Esophagus squamous epithelium (tissue), 4 donors: ENCODE data around the gene PRKCE.

Experiments
- POLR2A ChIP-seq, 4 donors: fragments of 450-650 bp; IDR thresholded peaks; one replicate each; pipeline ENCODE4 v1.6.1; 2017; ENCODE audit warnings: antibody characterized with exemption in 4 of 4, mild to moderate bottlenecking in 4 of 4, moderate library complexity in 3 of 4
- TF ChIP-seq, protein P1 (sequence below), 6 experiments: fragments of 450-650 bp in 4 of 6; fragments of 200-600 bp in 2 of 6; sonication (generic) in 2 of 6; IDR thresholded peaks; one replicate each; pipeline ENCODE4 v1.5.1; 2016 to 2019; ENCODE audit warnings: antibody characterized with exemption in 6 of 6, mild to moderate bottlenecking in 4 of 6, moderate library complexity in 4 of 6

- TF ChIP-seq, protein P1, sequence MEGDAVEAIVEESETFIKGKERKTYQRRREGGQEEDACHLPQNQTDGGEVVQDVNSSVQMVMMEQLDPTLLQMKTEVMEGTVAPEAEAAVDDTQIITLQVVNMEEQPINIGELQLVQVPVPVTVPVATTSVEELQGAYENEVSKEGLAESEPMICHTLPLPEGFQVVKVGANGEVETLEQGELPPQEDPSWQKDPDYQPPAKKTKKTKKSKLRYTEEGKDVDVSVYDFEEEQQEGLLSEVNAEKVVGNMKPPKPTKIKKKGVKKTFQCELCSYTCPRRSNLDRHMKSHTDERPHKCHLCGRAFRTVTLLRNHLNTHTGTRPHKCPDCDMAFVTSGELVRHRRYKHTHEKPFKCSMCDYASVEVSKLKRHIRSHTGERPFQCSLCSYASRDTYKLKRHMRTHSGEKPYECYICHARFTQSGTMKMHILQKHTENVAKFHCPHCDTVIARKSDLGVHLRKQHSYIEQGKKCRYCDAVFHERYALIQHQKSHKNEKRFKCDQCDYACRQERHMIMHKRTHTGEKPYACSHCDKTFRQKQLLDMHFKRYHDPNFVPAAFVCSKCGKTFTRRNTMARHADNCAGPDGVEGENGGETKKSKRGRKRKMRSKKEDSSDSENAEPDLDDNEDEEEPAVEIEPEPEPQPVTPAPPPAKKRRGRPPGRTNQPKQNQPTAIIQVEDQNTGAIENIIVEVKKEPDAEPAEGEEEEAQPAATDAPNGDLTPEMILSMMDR (IDR thresholded peaks at IDR 0.05), result no peak
- TF ChIP-seq POLR2A (IDR thresholded peaks at IDR 0.05), result no peak
Measured at GRCh38 chr2:45769056-45769455, 117.6 kb downstream of the PRKCE start.
